ENCODE data around the gene FSTL4.

- TF ChIP-seq EZH2phosphoT487 (IDR thresholded peaks at IDR 0.05; ENCODE audit: borderline replicate concordance, low read depth, low read length) (no peak), CTCF (conservative IDR thresholded peaks at IDR 0.05; ENCODE audit: low read length) (no peak)
Measured at GRCh38 chr5:133420440-133421301, 191.7 kb downstream of the FSTL4 start.
